HG02970 (cell line): ENCODE data around the gene ESPN.
"Not testable (repeated sequence)": the region's sequence is repeated elsewhere in the genome, so short reads cannot be mapped to it uniquely, and the experiment has no call there.

ENCODE experiments used
- ATAC-seq: cut with Tn5 transposase; IDR thresholded peaks from one replicate; pipeline ENCODE4 v1.9.1; 2021; ENCODE audit warnings: mild to moderate bottlenecking, moderate library complexity, moderate number of reproducible peaks; ENCODE audit not compliant: unreplicated experiment, low FRiP score

ESPN gene

GRCh38 chr1:6424619-6425593 is at the start of gene ESPN:
Gene ESPN (plus strand): TSS chr1:6424776. CDS start chr1:6424956, 180 bp downstream.
- no peak for ATAC-seq

DNA sequence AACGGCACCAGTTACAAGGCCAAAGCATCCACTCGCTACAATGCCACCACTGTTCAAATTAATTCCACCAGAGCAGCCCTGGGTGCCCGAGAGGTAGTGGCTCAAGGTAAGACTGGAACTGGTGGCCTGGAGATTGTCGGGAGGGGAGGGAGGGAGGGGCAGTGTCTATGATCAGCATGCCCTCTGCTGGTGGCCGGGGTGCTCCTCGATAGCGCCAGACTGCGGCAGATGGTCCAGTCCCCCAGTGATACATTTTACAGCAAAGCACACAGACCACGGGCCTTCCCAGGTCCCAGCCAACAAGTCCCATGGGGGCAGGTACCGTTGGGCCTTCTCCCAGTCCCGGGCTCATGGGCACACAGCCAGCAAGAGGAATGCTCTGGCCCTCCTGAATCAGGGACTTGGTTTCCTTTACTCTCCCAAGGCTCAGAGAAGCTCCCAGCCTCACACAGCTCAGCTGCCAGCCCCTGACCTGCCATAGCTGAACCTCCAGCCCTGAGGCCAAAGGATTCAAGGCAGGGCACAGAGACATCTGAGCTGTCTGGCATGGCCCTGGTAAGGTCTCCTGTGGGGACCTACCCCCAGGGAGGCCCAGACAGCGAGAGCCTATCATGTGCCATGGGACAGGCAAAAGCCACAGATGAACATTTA is 46.4 kb upstream of the ESPN start:
- no peak for ATAC-seq

- ATAC-seq, result no peak
These were observed 44.5 kb upstream of the ESPN start for GRCh38 chr1:6380037-6380436.

DNA sequence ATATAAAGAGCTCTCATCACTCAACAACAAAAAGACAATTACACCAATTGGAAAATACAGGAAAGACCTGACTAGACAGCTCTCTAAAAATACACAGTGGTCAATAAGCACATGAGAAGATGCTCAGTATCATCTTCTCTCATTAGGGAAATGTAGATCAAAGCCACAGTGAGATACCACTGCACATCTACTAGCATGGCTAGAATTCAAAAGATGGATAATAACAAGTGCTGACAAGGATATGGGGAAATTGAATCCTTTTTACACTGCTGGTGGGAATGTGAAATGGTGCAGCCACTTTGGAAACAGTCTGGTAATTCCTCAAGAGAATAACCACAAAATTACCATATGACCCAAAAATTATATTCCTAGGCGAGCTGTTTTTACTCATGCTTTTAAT is 40.4 kb upstream of the ESPN start:
- no peak for ATAC-seq

- ATAC-seq, result no peak
These were observed 39.6 kb upstream of the ESPN start for GRCh38 chr1:6384962-6385361.

DNA sequence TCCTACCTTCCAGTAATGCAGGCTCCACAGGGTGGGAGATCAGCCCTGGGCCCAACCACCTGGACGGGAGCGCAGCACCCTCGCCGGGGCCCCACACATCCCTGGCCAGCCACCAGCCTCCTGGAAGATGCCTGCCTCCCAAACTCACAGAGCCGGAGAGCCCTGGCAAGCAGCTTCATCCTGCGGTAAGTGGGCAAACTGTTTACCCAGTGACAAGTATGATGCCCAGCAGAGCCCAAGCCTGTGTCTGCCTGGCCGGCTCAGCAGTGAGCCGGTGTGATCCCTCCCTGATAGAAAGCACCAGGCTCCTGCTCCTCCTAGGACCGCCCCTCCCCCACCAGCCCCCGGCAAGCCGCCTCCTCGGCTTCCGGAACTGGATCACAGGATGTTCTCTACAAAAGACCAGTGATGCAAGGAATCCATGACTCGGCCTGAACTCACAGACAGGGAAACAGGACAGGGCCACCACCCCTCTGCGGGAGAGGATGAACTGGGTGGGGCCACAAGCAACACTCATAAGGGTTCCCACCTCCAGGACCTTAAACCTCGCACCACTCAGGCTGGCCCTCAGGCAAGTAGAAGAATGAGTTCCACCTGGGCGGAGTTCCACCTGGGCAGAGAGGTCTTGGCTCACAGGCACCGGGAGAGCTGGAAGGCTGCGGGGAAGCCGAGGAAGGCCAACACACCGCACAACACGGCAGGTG is 38.9 kb upstream of the ESPN start:
- no peak for ATAC-seq

- no peak for ATAC-seq
These were observed 38.1 kb upstream of the ESPN start for GRCh38 chr1:6386371-6386949.

DNA sequence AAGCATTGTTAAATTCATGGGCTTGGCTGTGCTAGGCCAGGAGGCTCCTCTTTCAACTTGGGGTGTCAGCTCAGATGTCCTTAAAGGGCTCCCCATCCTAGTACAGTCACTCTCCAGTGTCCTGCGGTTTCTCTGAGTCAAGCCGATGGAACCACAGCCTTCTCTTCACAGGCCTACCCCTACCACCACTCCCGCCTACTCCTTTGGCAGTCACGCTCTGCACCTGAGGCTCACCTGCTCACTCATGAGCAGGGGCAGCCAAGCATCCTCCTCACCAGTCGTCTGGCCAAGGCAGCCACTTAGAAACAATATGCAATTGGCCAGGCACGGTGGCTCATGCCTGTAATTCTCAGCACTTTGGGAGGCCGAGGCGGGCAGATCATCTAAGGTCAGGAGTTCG is 34.6 kb upstream of the ESPN start:
- no peak for ATAC-seq

DNA sequence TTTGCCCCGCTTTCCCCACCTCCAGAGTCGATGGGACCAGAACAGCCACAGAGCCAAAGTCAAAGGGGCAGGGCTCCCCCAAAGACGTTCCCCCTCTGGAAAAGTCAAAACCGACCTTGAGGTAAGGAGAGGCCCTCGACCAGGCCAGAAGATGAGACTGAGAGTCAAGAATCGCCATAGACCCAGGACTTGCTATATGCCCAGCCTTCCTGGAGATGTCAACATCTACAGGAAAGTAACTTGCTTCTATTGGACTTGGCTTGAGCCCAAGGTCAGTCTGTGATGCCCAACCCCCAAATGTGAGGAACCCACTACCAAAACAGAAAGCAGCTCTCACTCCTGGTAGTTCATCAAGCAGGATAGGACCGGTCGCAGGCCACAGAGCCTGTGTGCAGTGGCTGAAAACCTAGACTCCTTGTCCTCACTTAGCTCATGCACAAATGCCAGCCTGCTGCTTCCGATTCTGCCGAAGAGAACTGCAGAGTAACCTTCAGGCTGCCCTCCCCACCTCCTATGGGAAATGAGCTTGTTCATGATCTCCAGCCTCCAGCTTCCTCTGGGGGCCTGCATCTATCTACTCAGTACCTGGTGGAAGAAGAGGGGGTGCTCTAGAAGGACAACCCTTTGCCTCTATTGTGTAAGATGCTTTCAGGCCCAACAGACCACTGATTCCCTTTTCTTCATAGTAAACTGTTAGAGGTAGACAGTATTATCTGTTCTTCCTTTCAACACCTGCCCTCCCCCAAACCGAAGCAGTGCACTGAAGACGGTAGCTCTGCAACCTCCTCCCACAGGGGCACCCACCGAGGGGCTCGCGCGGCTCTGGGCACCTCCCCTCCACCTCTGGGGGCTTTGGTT is 32.4 kb upstream of the ESPN start:
- ATAC-seq, result no peak

GRCh38 chr1:6392809-6393399 is 31.7 kb upstream of the ESPN start:
- no peak for ATAC-seq

DNA sequence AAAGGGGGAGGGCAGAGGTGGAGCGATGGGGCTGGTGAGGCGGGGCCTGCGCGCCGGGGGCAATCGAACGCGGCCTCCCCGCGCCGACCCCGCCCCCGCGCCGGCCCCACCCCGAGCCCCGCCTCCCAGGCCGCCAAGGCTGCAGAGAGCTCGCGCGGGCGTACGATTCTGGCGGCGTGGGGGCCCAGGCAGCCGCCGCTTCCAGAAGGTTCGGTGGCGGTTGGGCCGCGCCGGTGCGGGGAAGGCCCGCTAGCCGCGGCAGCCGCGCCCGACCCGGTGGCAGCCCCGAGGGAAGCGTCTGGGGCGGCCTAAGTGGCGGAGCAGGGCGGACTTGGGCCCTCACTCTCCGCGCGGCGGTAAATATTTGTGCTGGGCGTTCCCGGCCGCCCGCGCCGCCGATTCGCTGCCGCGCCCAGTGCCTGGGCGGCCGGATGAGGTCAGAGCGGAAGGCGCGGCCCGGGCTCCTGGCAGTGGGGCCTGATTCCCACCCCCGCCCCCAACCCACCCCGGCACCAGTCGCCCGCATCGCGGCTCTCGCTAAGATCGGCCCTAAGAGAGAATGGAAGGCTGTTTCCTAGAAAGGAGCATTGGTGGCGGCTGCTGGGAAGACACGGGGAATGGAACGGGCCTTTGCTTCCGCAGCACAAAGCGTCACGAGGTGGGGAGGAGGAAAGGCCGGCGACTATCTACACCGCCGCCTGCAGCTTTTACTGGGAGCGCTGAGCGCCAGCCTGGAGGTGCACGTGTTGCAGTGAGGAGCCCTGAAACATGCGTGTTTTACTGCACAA is 31.0 kb upstream of the ESPN start, which contains the start of gene ACOT7:
ACOT7 (minus strand) TSS at position 368 of the 788 bp plus-strand sequence. CDS start 368 bp downstream, outside the sequence.
- ATAC-seq, result peak; percentile 85

DNA sequence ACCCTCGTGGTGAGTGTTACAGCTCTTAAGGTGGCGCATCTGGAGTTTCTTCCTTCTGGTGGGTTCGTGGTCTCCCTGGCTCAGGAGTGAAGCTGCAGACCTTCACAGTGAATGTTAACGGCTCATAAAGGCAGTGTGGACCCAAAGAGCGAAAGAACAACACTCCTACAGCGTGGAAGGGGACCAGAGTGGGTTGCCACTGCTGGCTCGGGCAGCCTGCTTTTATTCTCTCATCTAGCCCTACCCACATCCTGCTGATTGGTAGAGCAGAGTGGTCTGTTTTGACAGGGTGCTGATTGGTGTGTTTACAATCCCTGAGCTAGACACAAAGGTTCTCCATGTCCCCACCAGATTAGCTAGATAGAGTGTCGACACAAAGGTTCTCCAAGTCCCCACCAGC is 29.4 kb upstream of the ESPN start:
- ATAC-seq, result not testable (repeated sequence)

DNA sequence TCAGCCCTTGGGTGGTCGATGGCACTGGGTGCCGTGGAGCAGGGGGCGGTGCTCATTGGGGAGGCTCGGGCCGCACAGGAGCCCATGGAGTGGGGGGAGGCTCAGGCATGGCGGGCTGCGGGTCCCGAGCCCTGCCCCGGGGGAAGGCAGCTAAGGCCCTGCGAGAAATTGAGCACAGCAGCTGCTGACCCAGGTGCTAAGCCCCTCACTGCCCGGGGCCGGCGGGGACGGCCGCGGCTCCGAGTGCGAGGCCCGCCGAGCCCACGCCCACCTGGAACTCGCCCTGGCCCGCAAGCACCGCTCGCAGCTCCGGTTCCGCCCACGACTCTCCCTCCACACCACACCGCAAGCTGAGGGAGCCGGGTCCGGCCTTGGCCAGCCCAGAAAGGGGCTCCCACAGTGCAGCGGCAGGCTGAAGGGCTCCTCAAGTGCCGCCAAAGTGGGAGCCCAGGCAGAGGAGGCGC is 28.8 kb upstream of the ESPN start:
- ATAC-seq, result not testable (repeated sequence)

DNA sequence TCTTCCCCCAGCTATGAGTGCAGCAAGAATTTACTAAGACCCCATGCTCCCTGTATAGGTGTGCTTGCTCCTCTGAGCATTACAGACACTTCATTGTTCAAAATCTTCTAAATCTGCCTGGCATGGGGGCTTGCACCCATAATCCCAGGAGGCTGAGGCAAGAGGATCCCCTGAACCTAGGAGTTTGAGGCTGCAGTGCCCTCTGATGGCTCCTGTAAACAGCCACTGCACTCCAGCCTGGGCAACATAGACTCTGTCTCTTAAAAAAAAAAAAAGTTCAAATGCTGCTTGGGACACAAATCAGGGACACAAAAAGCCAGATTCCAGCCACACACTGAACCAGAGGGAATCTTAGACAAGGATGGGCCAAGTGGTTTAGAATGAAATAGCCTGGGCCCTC is 27.6 kb upstream of the ESPN start:
- ATAC-seq, result no peak

DNA sequence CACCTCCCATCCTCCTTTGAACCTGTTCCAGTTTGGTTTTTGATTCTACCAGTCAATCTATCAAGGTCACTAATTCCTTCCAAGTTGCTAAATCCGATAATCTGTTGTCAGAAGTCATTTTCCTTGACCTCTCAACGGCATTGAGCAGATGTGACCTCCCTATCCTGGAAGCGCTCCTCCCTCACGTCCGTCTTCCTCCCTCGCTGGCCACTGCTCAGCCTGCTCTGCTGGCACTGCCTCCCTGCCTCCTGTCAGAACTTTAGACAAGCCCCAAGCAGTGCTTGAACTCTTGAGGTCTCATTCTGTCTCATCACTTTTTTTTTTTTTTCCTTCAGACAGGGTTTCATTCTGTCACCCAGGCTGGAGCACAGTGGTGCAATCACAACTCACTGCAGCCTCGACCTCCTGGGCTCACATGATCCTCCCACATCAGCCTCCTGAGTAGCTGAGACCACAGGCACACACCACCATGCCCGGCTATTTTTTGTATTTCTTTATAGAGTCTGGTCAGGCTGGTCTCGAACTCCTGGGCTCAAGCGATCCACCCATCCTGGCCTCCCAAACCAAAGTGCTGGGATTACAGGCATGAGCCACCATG is 26.6 kb upstream of the ESPN start:
- ATAC-seq, result no peak

GRCh38 chr1:6399294-6399693 is 25.3 kb upstream of the ESPN start:
- ATAC-seq, result no peak

DNA sequence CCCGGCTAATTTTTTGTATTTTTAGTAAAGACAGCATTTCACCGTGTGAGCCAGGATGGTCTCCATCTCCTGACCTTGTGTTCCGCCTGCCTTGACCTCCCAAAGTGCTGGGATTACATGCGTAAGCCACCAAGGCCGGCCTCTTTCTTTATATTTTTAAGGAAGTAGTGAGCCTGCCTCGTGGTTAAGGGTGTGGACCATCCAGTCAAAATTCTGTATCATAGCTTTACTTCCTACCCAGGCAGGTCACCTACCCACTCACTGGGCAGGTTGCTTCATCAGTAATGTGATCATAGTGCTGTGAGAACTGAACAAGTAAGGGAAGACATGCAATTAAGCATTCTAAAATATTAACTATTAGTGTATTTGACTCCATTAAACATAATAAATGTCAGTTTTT is 22.9 kb upstream of the ESPN start:
- ATAC-seq, result no peak

DNA sequence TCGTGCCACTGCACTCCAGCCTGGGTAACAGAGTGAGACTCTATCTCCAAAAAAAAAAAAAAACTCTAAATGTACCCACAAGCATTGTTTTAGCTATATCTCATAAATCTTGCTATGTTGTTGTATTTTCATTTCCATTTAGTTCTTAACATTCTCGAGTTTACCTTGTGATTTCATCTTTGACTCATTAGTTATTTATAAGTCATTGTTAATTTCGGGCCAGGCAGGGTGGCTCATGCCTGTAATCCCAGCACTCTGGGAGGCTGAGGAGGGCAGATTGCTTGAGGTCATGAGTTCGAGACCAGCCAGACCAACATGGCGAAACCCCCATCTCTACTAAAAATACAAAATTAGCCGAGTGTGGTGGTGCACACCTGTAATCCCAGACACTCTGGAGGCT is 16.6 kb upstream of the ESPN start:
- no peak for ATAC-seq
